Astrocyte (in vitro differentiated cells and primary cell): ENCODE measurements around the gene OTOGL. TPM values are rescaled to one million over a fixed set of nuclear protein-coding genes. Genes with fewer than 3 reads are reported as not detected.
"Not testable (repeated sequence)": the region's sequence is repeated elsewhere in the genome, so short reads cannot be mapped to it uniquely, and the experiment has no call there.

ENCODE experiments used
- DNase-seq: peaks from one replicate; pipeline ENCODE4 v3.0.0-alpha.2; 2010; ENCODE audit warnings: low read depth
- FAIRE-seq: peaks from 2 replicates; lab custom pipeline; 2011; peaks lifted over from hg19 to GRCh38; lab: Jason Lieb, UNC
- H2AFZ ChIP-seq: 2 replicates; pipeline ENCODE4 v1.6.0; 2012; ENCODE audit warnings: low read depth, low read length, inconsistent platforms
- H3K27ac ChIP-seq: 2 replicates; pipeline ENCODE4 v1.5.1; 2011; ENCODE audit warnings: low read depth, low read length, inconsistent platforms
- H3K27me3 ChIP-seq: 2 replicates; pipeline ENCODE4 v1.6.0; 2011; ENCODE audit warnings: low read length, inconsistent platforms; ENCODE audit not compliant: insufficient read depth
- H3K36me3 ChIP-seq: 2 replicates; pipeline ENCODE4 v1.5.1; 2011; ENCODE audit warnings: low read length, inconsistent platforms; ENCODE audit not compliant: insufficient read depth
- H3K4me1 ChIP-seq: 2 replicates; pipeline ENCODE4 v1.5.1; 2011; ENCODE audit warnings: low read length, inconsistent platforms; ENCODE audit not compliant: insufficient read depth
- H3K4me2 ChIP-seq: 2 replicates; pipeline ENCODE4 v1.6.0; 2012; ENCODE audit warnings: low read length, inconsistent platforms
- H3K4me3 ChIP-seq: 2 replicates; pipeline ENCODE4 v1.5.1; 2011; ENCODE audit warnings: low read depth, mild to moderate bottlenecking, low read length, inconsistent platforms; ENCODE audit not compliant: insufficient read depth
- H3K79me2 ChIP-seq: 2 replicates; pipeline ENCODE4 v1.6.0; 2012; ENCODE audit warnings: mild to moderate bottlenecking, low read length, inconsistent platforms; ENCODE audit not compliant: insufficient read depth
- H3K9ac ChIP-seq: 2 replicates; pipeline ENCODE4 v1.6.0; 2012; ENCODE audit warnings: mild to moderate bottlenecking, low read length, inconsistent platforms
- H3K9me3 ChIP-seq: 2 replicates; pipeline ENCODE4 v1.5.1; 2012; ENCODE audit warnings: low read depth, mild to moderate bottlenecking, low read length, inconsistent platforms; ENCODE audit not compliant: insufficient read depth
- H4K20me1 ChIP-seq: 2 replicates; pipeline ENCODE4 v1.6.0; 2012; ENCODE audit warnings: low read length, inconsistent platforms; ENCODE audit not compliant: insufficient read depth
- H3K27ac Mint-ChIP-seq: one replicate; pipeline ENCODE4 v1.8.0; 2021; ENCODE audit warnings: mild to moderate bottlenecking, mixed read lengths; ENCODE audit not compliant: unreplicated experiment
- H3K27me3 Mint-ChIP-seq: one replicate; pipeline ENCODE4 v1.8.0; 2021; ENCODE audit warnings: low read depth, mixed read lengths; ENCODE audit not compliant: unreplicated experiment
- H3K36me3 Mint-ChIP-seq: one replicate; pipeline ENCODE4 v1.8.0; 2021; ENCODE audit warnings: low read depth, mixed read lengths; ENCODE audit not compliant: unreplicated experiment
- H3K4me1 Mint-ChIP-seq: one replicate; pipeline ENCODE4 v1.8.0; 2021; ENCODE audit warnings: low read depth, mixed read lengths; ENCODE audit not compliant: unreplicated experiment
- H3K4me3 Mint-ChIP-seq: one replicate; pipeline ENCODE4 v1.8.0; 2021; ENCODE audit warnings: mild to moderate bottlenecking, moderate library complexity, mixed read lengths; ENCODE audit not compliant: unreplicated experiment
- H3K9me3 Mint-ChIP-seq: one replicate; pipeline ENCODE4 v1.8.0; 2021; ENCODE audit warnings: mild to moderate bottlenecking, mixed read lengths; ENCODE audit not compliant: unreplicated experiment
- EZH2 ChIP-seq: IDR thresholded peaks from 2 replicates; pipeline ENCODE4 v1.6.1; 2012; ENCODE audit warnings: mild to moderate bottlenecking, low read length, inconsistent platforms; ENCODE audit not compliant: insufficient read depth
- total RNA-seq: library from RNA; stranded (reverse); gene quantifications from 2 replicates; pipeline ENCODE4 v1.2.1, GENCODE V29; 2021
- TF ChIP-seq, protein P1 (sequence below): IDR thresholded peaks from 2 replicates; pipeline ENCODE4 v1.5.1; 2011; ENCODE audit warnings: low read depth, mild to moderate bottlenecking, inconsistent platforms, low read length, moderate library complexity; ENCODE audit not compliant: insufficient read depth

Gene OTOGL
- total RNA-seq, 1 donor from 2014 or later = 0.16 TPM

- no peak for TF ChIP-seq EZH2
- TF ChIP-seq, protein P1, sequence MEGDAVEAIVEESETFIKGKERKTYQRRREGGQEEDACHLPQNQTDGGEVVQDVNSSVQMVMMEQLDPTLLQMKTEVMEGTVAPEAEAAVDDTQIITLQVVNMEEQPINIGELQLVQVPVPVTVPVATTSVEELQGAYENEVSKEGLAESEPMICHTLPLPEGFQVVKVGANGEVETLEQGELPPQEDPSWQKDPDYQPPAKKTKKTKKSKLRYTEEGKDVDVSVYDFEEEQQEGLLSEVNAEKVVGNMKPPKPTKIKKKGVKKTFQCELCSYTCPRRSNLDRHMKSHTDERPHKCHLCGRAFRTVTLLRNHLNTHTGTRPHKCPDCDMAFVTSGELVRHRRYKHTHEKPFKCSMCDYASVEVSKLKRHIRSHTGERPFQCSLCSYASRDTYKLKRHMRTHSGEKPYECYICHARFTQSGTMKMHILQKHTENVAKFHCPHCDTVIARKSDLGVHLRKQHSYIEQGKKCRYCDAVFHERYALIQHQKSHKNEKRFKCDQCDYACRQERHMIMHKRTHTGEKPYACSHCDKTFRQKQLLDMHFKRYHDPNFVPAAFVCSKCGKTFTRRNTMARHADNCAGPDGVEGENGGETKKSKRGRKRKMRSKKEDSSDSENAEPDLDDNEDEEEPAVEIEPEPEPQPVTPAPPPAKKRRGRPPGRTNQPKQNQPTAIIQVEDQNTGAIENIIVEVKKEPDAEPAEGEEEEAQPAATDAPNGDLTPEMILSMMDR = no peak
- H3K27me3 Mint-ChIP-seq = no peaks in the 10 kb centered on the region
- Histone ChIP-seq H3K9ac (no peak overlapping the region), H3K36me3 (no peaks in the 10 kb centered on the region), H3K9me3 (no peaks in the 10 kb centered on the region), H2AFZ (no peak overlapping the region), H3K4me2 (no peak overlapping the region), H3K79me2 (no peaks in the 10 kb centered on the region), H3K4me3 (no peak overlapping the region), H4K20me1 (no peaks in the 10 kb centered on the region), H3K4me1 (no peaks in the 10 kb centered on the region), H3K27me3 (no peaks in the 10 kb centered on the region), H3K27ac (no peak overlapping the region)
- no peak for DNase-seq
- no peak overlapping the region for H3K27ac Mint-ChIP-seq
- H3K9me3 Mint-ChIP-seq = no peaks in the 10 kb centered on the region
- H3K36me3 Mint-ChIP-seq = no peaks in the 10 kb centered on the region
- no peak overlapping the region for H3K4me3 Mint-ChIP-seq
- H3K4me1 Mint-ChIP-seq = no peaks in the 10 kb centered on the region
- no peak for FAIRE-seq
Measured at GRCh38 chr12:80142640-80143039, 43.3 kb downstream of the OTOGL start.

GRCh38 chr12:80143537-80143936, 44.2 kb downstream of the OTOGL start:
- Mint-ChIP-seq H3K27ac (no peak overlapping the region), H3K4me3 (no peak overlapping the region), H3K36me3 (no peaks in the 10 kb centered on the region), H3K4me1 (no peaks in the 10 kb centered on the region), H3K27me3 (no peaks in the 10 kb centered on the region), H3K9me3 (peaks cover 2% of the 10 kb centered on the region)
- H3K79me2 ChIP-seq = no peaks in the 10 kb centered on the region
- no peaks in the 10 kb centered on the region for H3K27me3 ChIP-seq
- no peak overlapping the region for H2AFZ ChIP-seq
- FAIRE-seq (no peak), DNase-seq (no peak)
- no peaks in the 10 kb centered on the region for H3K4me1 ChIP-seq
- no peak overlapping the region for H3K4me3 ChIP-seq
- no peaks in the 10 kb centered on the region for H3K9me3 ChIP-seq
- H3K4me2 ChIP-seq = no peak overlapping the region
- no peak overlapping the region for H3K27ac ChIP-seq
- H4K20me1 ChIP-seq = no peaks in the 10 kb centered on the region
- H3K9ac ChIP-seq = no peak overlapping the region
- no peak for TF ChIP-seq EZH2
- TF ChIP-seq, protein P1 = no peak
- H3K36me3 ChIP-seq = no peaks in the 10 kb centered on the region

- not testable (repeated sequence) for H3K36me3 Mint-ChIP-seq, H3K79me2 ChIP-seq, DNase-seq, H3K4me3 Mint-ChIP-seq, FAIRE-seq, H3K36me3 ChIP-seq, H3K27ac Mint-ChIP-seq, H3K4me1 ChIP-seq, H2AFZ ChIP-seq, H4K20me1 ChIP-seq, H3K4me3 ChIP-seq, H3K27me3 Mint-ChIP-seq, H3K4me2 ChIP-seq, H3K9ac ChIP-seq, H3K4me1 Mint-ChIP-seq, H3K9me3 Mint-ChIP-seq, H3K27ac ChIP-seq, H3K27me3 ChIP-seq, H3K9me3 ChIP-seq
Measured at GRCh38 chr12:80149547-80150313, 50.4 kb downstream of the OTOGL start.
